ENCODE results near the gene ITIH3.

Gene ITIH3

DNA sequence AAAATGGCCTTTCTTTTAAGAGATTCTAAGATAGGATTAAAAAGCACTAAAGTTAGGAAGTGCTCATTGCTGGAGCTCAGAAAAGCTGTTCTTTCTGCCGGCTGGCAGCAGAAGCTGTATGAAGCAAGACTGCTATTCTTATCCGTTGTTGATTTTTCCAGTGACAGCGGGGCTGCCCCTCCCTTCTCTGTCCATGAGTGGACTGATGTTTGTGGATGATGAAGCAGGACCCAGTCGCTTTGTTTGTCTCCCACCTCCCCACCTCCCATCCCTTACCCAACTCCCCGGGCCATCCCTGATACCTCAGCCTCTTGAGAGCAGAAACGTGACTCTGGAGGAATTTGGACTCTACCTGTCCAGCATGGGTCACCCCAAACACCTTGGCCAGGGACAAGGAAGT is 50.6 kb downstream of the ITIH3 start:
- DNase-seq = no peak

DNA sequence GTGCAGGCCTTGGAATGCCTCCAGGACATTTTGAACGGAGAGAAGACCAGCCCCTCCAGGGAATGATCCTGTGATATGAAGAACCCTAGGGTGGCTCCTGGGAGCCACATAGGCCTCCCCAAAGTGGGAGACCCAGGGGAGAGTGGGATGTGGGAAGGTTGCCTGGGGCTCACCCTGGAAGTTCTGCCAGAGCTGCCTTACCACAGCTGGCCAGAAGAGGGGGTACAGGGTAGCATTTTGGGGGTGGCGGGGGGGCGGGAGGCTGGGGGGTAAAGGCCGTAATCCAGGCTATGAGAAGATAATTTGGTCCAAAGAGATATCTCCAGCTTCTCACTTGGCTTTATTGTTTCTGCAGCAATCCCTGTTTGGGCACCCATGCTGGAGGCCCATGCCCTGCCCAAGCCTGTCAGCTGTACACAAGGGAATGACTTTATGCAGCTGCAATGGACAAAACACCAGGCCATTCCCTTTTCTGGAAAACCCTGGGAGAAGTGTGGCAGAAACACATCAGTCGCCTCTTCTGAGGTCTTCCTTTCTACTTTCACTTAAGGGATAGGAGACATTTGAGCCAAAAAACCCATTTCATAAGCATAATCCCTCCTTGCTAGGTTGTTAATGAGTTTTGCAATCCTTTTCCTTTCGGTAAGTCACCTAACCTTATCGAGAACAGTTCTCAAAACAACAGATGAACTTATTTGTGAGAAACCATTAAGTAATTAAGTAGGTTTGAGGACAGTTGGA is 51.3 kb downstream of the ITIH3 start:
- DNase-seq = no peak

DNA sequence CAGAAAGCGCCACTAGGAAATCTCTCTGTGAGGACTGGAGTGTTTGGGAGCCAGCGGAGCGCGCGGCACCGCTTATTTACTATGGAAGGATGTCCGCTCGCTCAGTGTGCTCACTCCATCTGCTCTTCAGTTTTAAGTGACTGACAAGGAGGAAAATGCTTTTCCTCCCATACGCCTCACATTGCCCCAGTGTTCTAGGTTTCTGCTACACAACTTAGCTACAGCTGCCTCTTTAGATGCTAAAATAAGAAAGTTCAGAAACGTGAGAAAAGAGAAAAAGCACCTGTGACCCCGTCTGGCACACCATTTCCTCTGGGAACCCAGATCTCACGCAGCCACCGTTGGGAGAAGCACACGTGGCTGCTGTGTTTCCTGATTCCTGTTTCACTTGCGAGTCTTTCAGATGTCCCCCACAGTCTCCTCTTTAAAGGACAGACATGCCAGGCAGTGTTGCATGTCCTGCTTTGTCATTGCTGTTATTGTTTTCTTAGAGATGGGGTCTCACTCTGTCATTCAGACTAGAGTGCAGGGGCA is 51.9 kb downstream of the ITIH3 start:
- DNase-seq = no peak

DNA sequence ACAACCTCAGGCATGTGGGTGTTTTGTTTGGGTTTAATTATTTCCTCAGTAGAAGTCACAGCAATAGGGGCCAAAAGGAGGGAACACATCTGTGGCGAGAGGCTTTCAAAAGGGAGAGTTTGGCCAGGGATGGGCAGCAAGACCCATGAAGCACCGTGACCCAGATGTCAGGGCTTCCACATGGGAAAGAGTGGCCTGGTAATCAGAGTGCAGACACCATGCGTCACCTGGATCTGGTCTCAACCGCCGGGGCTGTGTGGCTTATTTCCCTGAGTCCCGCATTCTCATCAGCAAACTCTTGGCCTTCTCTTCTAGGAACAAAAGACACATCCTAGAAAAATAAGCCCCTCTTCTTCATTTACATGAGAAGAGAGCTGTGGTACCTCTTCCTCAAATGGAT is 52.6 kb downstream of the ITIH3 start:
- no peak for DNase-seq

GRCh38 chr3:52847726-52848125 is 53.1 kb downstream of the ITIH3 start:
- no peak for DNase-seq

- no peak for DNase-seq
Measured at GRCh38 chr3:52848617-52849016, 54.0 kb downstream of the ITIH3 start.

- no peak for DNase-seq
Measured at GRCh38 chr3:52849656-52850055, 55.1 kb downstream of the ITIH3 start.

DNA sequence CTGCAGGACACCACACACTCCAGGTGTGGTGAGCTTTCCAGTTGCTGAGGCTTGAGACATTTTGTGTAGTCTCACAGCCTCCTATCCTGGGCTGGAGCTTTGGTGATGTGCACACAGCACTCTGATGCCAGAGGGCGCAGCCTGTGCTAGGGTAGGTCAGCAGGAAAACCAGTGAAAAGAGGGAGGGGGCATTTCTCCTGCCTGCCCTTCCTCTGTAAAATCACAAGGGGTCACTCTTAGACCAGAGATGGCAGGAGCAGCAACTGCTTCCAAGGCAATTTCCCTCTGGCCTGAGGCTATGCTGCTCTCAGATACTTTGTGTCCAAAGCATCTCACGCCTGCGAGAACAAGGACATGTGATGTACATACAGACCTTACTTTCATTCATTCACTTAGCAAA is 56.8 kb downstream of the ITIH3 start:
- DNase-seq = no peak

- no peak for DNase-seq
Measured at GRCh38 chr3:52852419-52852818, 57.8 kb downstream of the ITIH3 start.

- no peak for DNase-seq
Measured at GRCh38 chr3:52854013-52854412, 59.4 kb downstream of the ITIH3 start.

DNA sequence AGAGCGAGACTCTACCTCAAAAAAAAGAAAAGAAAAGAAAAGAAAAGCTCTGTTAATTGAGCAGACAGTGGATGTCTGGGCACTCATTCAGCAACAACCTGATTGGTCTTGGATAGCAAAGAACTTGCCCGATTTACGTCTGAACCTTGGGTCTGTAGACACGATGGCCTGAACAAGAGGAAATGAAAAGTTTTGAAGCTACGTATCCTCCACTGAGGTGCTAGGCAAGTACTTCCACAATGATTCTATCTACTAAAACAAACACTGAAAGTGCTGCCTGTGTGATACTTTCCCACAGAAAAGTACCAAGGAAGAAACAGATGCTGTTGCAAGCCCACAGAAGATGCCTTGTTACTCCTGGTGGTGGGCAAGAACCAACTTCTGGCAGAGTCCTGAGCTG is 62.1 kb downstream of the ITIH3 start:
- DNase-seq = no peak

DNA sequence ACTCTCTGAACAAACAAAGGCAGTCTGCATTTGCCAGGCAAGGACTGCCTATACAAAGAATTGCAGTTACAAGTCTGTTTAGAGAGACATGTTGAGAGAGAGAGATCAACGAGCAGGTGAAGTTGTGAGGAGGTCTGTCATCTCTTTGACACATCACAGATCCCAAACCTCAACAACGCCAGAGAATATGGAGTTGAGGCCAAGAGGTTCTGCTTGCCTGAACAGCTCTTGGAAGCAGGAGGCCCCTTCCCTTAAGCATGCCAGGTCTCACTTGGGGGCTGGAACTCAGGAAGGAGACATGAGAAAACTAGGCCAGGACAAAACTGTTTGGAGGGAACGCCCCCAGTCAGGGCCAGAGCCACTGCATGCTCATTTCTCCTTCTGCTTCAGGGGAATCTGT is 62.5 kb downstream of the ITIH3 start:
- DNase-seq = no peak

- no peak for DNase-seq
Measured at GRCh38 chr3:52857864-52858263, 63.3 kb downstream of the ITIH3 start.
